DND-41 (cell line): ENCODE data around the gene TP63.

ENCODE experiments used
- CTCF ChIP-seq: IDR thresholded peaks from 2 replicates; pipeline ENCODE4 v1.5.1; 2012; ENCODE audit warnings: borderline replicate concordance, low read length, moderate library complexity, mild to moderate bottlenecking; ENCODE audit not compliant: poor library complexity, severe bottlenecking; ENCODE audit errors: extremely low read depth
- EZH2 ChIP-seq: IDR thresholded peaks from 3 replicates; pipeline ENCODE4 v1.6.1; 2012; ENCODE audit warnings: borderline replicate concordance, low read depth, mild to moderate bottlenecking, moderate library complexity, low read length, inconsistent platforms; ENCODE audit not compliant: severe bottlenecking

GRCh38 chr3:189695400-189695799, 64.2 kb downstream of the TP63 start:
- no peak for TF ChIP-seq CTCF
- no peak for TF ChIP-seq EZH2
